ENCODE results near the gene FAAH2.

FAAH2 gene

DNA sequence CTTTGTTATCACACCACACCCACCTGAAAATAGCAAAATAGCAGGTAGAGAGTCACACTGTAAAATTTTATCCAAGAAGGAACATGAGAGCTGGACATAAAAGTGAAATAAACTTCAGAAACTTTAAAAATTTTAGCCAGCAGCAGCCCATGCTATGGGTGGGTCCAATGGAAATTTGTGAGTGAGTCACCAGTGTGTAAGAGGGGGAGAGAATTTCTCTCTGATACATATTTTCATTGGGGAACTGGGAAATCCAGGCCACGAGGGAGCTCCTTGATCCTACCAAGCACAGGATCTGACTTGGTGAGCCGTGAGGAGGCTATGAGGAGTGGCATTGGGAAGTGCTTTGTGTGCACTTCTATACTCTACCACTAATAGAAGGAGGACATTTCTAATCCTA, 136.3 kb downstream of the FAAH2 start:
- no peaks in the 10 kb centered on the region for H3K27me3 ChIP-seq
- TF ChIP-seq, protein P1, sequence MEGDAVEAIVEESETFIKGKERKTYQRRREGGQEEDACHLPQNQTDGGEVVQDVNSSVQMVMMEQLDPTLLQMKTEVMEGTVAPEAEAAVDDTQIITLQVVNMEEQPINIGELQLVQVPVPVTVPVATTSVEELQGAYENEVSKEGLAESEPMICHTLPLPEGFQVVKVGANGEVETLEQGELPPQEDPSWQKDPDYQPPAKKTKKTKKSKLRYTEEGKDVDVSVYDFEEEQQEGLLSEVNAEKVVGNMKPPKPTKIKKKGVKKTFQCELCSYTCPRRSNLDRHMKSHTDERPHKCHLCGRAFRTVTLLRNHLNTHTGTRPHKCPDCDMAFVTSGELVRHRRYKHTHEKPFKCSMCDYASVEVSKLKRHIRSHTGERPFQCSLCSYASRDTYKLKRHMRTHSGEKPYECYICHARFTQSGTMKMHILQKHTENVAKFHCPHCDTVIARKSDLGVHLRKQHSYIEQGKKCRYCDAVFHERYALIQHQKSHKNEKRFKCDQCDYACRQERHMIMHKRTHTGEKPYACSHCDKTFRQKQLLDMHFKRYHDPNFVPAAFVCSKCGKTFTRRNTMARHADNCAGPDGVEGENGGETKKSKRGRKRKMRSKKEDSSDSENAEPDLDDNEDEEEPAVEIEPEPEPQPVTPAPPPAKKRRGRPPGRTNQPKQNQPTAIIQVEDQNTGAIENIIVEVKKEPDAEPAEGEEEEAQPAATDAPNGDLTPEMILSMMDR (IDR thresholded peaks at IDR 0.05): no peak
- H3K4me3 ChIP-seq (ENCODE audit: low read depth in 1 of 2, low read length in 1 of 2): no peak overlapping the region
- no peak overlapping the region for H3K27ac ChIP-seq
- H3K9me3 ChIP-seq: no peaks in the 10 kb centered on the region
- no peaks in the 10 kb centered on the region for H3K36me3 ChIP-seq
- H3K4me1 ChIP-seq (ENCODE audit: control insufficient read depth in 1 of 2, insufficient read depth in 1 of 2, low read depth in 1 of 2, low read length in 1 of 2): no peaks in the 10 kb centered on the region

DNA sequence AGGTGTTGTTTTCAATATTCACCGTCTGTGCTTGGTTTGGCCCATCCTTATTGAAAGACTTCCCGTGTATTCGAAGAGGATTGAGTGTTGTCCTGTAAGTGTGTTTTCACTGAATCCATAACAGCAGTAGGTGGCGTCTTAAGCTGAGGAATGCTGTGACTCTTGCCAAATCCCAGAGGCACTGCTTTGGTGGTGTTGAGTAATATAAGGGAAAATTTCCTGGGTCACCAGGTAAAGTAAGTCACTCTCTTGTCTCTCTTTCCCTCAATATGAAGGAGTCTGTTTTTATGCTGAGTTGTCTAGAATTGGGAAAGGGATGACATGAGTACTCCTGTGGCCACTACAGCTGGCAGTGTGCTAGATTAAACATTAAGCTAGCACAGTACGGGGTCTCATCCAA, 158.6 kb downstream of the FAAH2 start:
- no peaks in the 10 kb centered on the region for H3K27me3 ChIP-seq
- H3K36me3 ChIP-seq: no peaks in the 10 kb centered on the region
- no peaks in the 10 kb centered on the region for H3K4me1 ChIP-seq (ENCODE audit: control insufficient read depth in 1 of 2, insufficient read depth in 1 of 2, low read depth in 1 of 2, low read length in 1 of 2)
- H3K9me3 ChIP-seq: no peaks in the 10 kb centered on the region
- TF ChIP-seq, protein P1 (IDR thresholded peaks at IDR 0.05): no peak
- no peak overlapping the region for H3K27ac ChIP-seq
- H3K4me3 ChIP-seq (ENCODE audit: low read depth in 1 of 2, low read length in 1 of 2): no peak overlapping the region

DNA sequence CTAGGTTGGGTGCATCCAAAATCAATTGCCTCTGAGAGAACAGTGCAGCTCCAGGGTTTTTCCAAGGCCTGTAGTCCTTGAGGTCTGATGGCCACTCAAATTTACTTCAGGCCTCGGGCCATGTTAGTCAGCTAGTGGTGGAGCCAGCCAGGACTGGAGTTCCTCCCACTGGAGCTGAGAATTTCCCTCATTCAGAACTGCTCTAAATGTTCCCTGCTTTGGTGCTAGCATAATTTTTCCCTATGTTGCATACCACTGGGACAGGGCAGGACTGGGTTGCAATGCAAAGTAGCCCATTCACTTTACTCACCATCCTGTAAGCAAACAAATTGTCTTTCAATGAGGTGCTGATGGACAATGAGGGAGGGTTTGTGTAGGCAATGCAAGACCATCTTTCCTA, 159.3 kb downstream of the FAAH2 start:
- no peaks in the 10 kb centered on the region for H3K27me3 ChIP-seq
- no peaks in the 10 kb centered on the region for H3K36me3 ChIP-seq
- H3K9me3 ChIP-seq: no peaks in the 10 kb centered on the region
- TF ChIP-seq, protein P1 (IDR thresholded peaks at IDR 0.05): no peak
- no peaks in the 10 kb centered on the region for H3K4me1 ChIP-seq (ENCODE audit: control insufficient read depth in 1 of 2, insufficient read depth in 1 of 2, low read depth in 1 of 2, low read length in 1 of 2)
- H3K27ac ChIP-seq: no peak overlapping the region
- no peak overlapping the region for H3K4me3 ChIP-seq (ENCODE audit: low read depth in 1 of 2, low read length in 1 of 2)

DNA sequence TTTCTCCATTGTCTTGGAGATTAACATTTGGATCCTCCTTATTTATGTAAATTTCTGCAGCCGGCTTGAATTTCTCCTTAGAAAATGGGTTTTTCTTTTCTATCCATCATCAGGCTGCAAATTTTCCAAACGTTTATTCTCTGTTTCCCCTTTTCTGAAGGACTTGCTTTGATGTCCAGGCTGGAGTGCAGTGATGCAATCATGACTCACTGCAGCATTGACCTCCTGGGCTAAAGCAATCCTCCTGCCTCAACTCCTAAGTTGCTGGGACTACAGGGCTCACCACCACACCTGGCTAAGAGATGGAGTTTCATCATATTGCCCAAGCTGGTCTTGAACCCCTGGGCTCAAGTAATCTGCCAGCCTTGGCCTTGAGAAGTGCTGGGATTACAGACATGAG, 161.3 kb downstream of the FAAH2 start:
- H3K4me1 ChIP-seq (ENCODE audit: control insufficient read depth in 1 of 2, insufficient read depth in 1 of 2, low read depth in 1 of 2, low read length in 1 of 2): no peaks in the 10 kb centered on the region
- TF ChIP-seq, protein P1 (IDR thresholded peaks at IDR 0.05): no peak
- H3K36me3 ChIP-seq: no peaks in the 10 kb centered on the region
- no peak overlapping the region for H3K27ac ChIP-seq
- H3K9me3 ChIP-seq: no peaks in the 10 kb centered on the region
- no peak overlapping the region for H3K4me3 ChIP-seq (ENCODE audit: low read depth in 1 of 2, low read length in 1 of 2)
- no peaks in the 10 kb centered on the region for H3K27me3 ChIP-seq

DNA sequence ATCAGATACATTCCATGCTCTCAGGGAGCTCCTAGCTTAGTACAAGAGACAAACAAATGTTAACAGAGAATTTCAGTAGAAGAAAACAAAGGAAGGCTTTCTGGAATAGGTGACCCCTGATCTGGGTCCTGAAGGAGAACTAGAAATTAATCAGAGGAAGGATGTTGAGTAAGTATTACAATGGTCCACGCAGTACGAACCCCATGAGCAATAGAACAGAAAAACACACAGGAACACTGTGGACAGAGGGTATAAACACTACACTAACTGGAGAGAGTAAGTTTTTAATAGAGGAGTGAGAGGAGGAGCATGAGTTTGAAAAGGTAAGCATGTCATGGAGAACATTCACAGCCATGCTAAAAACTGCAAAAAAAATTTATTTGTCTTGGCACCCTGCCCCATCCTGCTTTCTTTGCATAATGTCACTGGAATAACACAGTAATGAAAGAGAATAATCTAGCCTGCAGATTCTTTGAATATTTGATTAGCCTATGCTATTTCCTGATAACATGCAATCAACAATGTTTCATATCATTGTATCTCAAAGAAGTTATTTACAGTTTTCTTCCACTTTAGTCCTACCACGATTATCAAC, 165.0 kb downstream of the FAAH2 start:
- no peaks in the 10 kb centered on the region for H3K9me3 ChIP-seq
- H3K4me1 ChIP-seq (ENCODE audit: control insufficient read depth in 1 of 2, insufficient read depth in 1 of 2, low read depth in 1 of 2, low read length in 1 of 2): no peaks in the 10 kb centered on the region
- H3K36me3 ChIP-seq: no peaks in the 10 kb centered on the region
- TF ChIP-seq, protein P1 (IDR thresholded peaks at IDR 0.05): no peak
- H3K4me3 ChIP-seq (ENCODE audit: low read depth in 1 of 2, low read length in 1 of 2): no peak overlapping the region
- no peak overlapping the region for H3K27ac ChIP-seq
- H3K27me3 ChIP-seq: no peaks in the 10 kb centered on the region

DNA sequence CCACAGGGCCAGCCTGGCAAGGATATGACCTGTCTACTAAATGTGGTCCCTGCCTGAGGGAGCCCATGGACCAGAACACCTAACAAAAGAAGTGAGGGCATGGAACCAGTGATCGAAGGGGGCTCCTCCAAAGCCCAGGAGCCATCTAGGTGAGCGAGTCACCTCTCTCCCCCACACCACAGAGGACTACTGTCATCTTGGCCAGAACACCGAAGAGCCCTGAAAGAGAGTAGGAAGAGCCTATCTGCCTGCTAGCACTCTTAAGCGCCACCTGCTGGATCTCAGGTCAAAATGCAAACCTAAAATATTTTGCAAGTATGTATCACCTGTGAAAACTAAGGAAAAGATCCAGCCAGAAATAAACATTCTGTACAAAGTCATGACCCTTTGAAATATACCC, 167.4 kb downstream of the FAAH2 start:
- no peaks in the 10 kb centered on the region for H3K36me3 ChIP-seq
- no peak overlapping the region for H3K4me3 ChIP-seq (ENCODE audit: low read depth in 1 of 2, low read length in 1 of 2)
- no peaks in the 10 kb centered on the region for H3K27me3 ChIP-seq
- H3K4me1 ChIP-seq (ENCODE audit: control insufficient read depth in 1 of 2, insufficient read depth in 1 of 2, low read depth in 1 of 2, low read length in 1 of 2): no peaks in the 10 kb centered on the region
- TF ChIP-seq, protein P1 (IDR thresholded peaks at IDR 0.05): no peak
- no peaks in the 10 kb centered on the region for H3K9me3 ChIP-seq
- H3K27ac ChIP-seq: no peak overlapping the region
